Stimulated activated naive CD8-positive, alpha-beta T cell treated with anti-CD3 and anti-CD28 coated beads, Interleukin-15, Interleukin-2, amounts not matched to agents 100 ng/mL and 50 ng/mL, for 24 hours (primary cell): ENCODE measurements around the gene COX19.

Experiments used
- H3K27ac Mint-ChIP-seq: one replicate; pipeline ENCODE4 v1.8.0; 2021; ENCODE audit warnings: mild to moderate bottlenecking, mixed read lengths
- H3K27me3 Mint-ChIP-seq: one replicate; pipeline ENCODE4 v1.8.0; 2021; ENCODE audit warnings: mixed read lengths
- H3K36me3 Mint-ChIP-seq: one replicate; pipeline ENCODE4 v1.8.0; 2021; ENCODE audit warnings: low read depth, mixed read lengths
- H3K4me1 Mint-ChIP-seq: one replicate; pipeline ENCODE4 v1.8.0; 2021; ENCODE audit warnings: low read depth, mixed read lengths
- H3K4me3 Mint-ChIP-seq: one replicate; pipeline ENCODE4 v1.8.0; 2021; ENCODE audit warnings: mild to moderate bottlenecking, mixed read lengths
- H3K9me3 Mint-ChIP-seq: one replicate; pipeline ENCODE4 v1.8.0; 2021; ENCODE audit warnings: mixed read lengths

Gene COX19

DNA sequence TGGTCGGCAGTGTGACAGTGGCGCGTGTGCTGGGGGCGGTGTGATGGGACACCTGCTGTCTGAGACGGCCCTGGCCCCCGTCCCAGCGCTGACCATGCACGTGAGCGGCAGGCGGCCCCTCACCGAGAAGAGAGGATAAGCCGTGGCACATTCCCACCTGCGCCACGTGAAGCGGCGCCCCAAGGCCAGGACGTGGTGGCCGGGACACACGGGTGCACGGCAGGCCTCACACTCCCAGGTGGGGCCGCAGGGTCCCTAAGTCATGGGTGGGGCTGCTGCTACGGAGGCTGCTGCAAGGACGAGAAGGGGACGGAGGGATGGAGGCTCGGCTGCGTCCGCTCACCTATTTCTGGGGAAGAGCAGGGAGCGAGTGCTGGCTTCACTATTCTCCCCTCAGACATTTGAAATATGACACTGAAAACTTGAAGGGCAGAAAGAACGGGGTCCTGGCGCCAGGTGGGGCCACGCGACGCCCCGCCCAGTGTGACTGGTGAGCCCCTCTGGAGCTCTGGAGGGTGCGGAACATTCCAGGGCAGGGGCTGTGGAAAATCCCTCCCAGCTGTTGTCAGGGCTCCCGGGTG is 15.1 kb upstream of the COX19 start:
- Mint-ChIP-seq H3K27me3 (peaks cover 7% of the 10 kb centered on the region), H3K4me3 (no peak overlapping the region), H3K4me1 (peaks cover 6% of the 10 kb centered on the region), H3K36me3 (no peaks in the 10 kb centered on the region), H3K27ac (no peak overlapping the region), H3K9me3 (no peaks in the 10 kb centered on the region)

- H3K27me3 Mint-ChIP-seq = peaks cover 8% of the 10 kb centered on the region
- no peaks in the 10 kb centered on the region for H3K9me3 Mint-ChIP-seq
- peaks cover 6% of the 10 kb centered on the region for H3K4me1 Mint-ChIP-seq
- H3K36me3 Mint-ChIP-seq = no peaks in the 10 kb centered on the region
- H3K27ac Mint-ChIP-seq = no peak overlapping the region
- H3K4me3 Mint-ChIP-seq = no peak overlapping the region
Measured at GRCh38 chr7:988963-989529, 13.7 kb upstream of the COX19 start.

GRCh38 chr7:988426-988911 is 13.1 kb upstream of the COX19 start:
- Mint-ChIP-seq H3K9me3 (no peaks in the 10 kb centered on the region), H3K27ac (no peak overlapping the region)

GRCh38 chr7:987909-988308 is 12.6 kb upstream of the COX19 start:
- Mint-ChIP-seq H3K36me3 (no peaks in the 10 kb centered on the region), H3K9me3 (no peaks in the 10 kb centered on the region), H3K27me3 (peaks cover 8% of the 10 kb centered on the region), H3K4me3 (no peak overlapping the region), H3K27ac (no peak overlapping the region), H3K4me1 (peaks cover 2% of the 10 kb centered on the region)

More at GRCh38 chr7:988426-988911, 13.1 kb upstream of the COX19 start:
- Mint-ChIP-seq H3K4me3 (no peak overlapping the region), H3K27me3 (peaks cover 8% of the 10 kb centered on the region), H3K4me1 (peaks cover 6% of the 10 kb centered on the region), H3K36me3 (no peaks in the 10 kb centered on the region)

DNA sequence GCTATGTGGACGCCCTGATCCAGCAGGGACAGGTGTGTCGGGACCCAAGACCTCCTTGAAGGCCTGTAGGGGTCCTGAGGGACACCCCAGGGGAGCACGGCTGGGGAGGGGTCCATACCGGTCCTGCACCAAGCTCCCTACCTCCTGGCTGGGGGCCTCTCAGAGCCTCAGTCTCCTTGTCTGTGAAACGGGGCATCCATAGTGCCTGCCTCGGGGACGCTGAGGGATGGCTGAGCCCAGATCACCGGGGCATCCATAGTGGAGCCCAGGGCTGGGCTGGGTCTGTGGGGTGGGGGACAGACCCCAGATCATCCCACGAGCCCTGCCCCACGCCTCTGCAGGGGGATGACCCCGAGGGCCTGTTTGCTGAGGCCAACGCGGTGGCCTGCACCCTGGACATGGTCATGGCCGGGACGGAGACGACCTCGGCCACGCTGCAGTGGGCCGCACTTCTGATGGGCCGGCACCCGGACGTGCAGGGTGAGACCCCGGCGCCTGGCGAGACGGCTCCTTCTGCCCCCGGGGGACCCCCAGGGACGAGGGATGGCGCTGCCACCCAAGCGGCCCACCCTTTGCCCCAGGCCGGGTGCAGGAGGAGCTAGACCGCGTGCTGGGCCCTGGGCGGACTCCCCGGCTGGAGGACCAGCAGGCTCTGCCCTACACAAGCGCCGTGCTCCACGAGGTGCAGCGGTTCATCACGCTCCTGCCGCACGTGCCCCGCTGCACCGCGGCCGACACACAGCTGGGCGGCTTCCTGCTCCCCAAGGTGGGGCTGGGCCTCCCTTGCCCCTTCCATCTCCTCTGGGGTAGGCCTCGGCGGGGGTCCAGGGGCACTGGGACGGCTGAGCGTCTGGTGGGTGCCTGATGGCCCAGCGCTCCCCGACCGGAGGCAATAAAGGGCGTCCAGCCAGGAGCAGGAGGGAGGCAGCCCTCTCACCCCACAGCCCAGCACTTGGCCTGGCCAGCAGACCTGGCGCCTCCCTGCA is 11.7 kb upstream of the COX19 start:
- Mint-ChIP-seq H3K4me1 (no peaks in the 10 kb centered on the region), H3K9me3 (no peaks in the 10 kb centered on the region), H3K27ac (no peak overlapping the region), H3K27me3 (peaks cover 8% of the 10 kb centered on the region), H3K36me3 (no peaks in the 10 kb centered on the region), H3K4me3 (no peak overlapping the region)

GRCh38 chr7:985915-986741 is 10.8 kb upstream of the COX19 start:
- Mint-ChIP-seq H3K27me3 (peaks cover 8% of the 10 kb centered on the region), H3K36me3 (no peaks in the 10 kb centered on the region), H3K27ac (no peak overlapping the region), H3K9me3 (no peaks in the 10 kb centered on the region), H3K4me1 (no peaks in the 10 kb centered on the region), H3K4me3 (no peak overlapping the region)

DNA sequence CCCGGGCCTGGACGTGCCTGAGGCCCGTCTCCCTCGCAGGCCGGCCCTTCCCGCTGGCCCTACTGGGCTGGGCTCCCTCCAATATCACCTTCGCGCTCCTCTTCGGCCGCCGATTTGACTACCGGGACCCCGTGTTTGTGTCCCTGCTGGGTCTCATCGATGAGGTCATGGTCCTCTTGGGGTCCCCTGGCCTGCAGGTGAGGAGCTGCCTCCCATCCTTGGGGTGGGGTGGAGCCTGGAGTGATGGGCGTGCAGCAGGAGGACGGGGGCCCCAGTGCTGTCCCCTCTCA is 9.7 kb upstream of the COX19 start:
- peaks cover 8% of the 10 kb centered on the region for H3K27me3 Mint-ChIP-seq
- H3K36me3 Mint-ChIP-seq = no peaks in the 10 kb centered on the region
- no peak overlapping the region for H3K27ac Mint-ChIP-seq
- H3K9me3 Mint-ChIP-seq = no peaks in the 10 kb centered on the region
- no peaks in the 10 kb centered on the region for H3K4me1 Mint-ChIP-seq
- no peak overlapping the region for H3K4me3 Mint-ChIP-seq

DNA sequence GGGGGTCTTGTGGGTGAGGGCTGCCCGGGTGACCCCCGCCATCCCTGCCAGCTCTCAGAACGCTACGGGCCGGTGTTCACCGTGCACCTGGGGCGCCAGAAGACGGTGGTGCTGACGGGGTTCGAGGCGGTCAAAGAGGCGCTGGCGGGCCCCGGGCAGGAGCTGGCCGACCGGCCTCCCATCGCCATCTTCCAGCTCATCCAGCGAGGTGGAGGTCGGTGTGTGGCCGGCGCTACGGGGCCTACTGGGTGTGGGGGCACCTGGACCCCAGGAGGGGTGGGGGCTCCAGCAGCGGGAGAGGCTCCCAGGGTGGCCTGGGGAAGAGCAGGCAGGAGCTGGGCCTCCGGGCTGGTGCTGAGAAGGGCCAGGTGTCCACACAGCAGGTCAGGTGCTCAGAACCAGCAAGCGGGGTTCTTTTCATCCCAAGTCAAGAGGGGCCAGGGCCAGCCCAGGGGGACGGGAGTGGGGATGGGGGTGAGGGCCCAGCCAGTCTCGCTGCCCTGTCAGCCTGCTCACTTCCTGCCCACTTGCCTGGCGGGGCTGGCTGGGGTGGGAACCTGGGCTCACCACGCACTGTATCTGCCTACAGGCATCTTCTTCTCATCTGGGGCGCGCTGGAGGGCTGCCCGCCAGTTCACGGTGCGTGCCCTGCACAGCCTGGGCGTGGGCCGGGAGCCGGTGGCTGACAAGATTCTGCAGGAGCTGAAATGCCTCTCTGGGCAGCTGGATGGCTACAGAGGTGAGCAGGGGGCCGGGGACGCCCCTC is 9.2 kb upstream of the COX19 start:
- Mint-ChIP-seq H3K4me3 (no peak overlapping the region), H3K4me1 (no peaks in the 10 kb centered on the region), H3K9me3 (no peaks in the 10 kb centered on the region), H3K27me3 (peaks cover 8% of the 10 kb centered on the region), H3K36me3 (no peaks in the 10 kb centered on the region), H3K27ac (no peak overlapping the region)

- no peaks in the 10 kb centered on the region for H3K9me3 Mint-ChIP-seq
- H3K36me3 Mint-ChIP-seq = no peaks in the 10 kb centered on the region
- H3K27ac Mint-ChIP-seq = no peak overlapping the region
- H3K27me3 Mint-ChIP-seq = peaks cover 8% of the 10 kb centered on the region
- no peak overlapping the region for H3K4me3 Mint-ChIP-seq
- no peaks in the 10 kb centered on the region for H3K4me1 Mint-ChIP-seq
Measured at GRCh38 chr7:983616-984071, 8.3 kb upstream of the COX19 start.

GRCh38 chr7:983004-983615 is 7.8 kb upstream of the COX19 start, which contains the start of gene CYP2W1:
CYP2W1 (plus strand) TSS chr7:983181; CDS start chr7:983212, 31 bp downstream.
- Mint-ChIP-seq H3K4me1 (no peaks in the 10 kb centered on the region), H3K4me3 (no peak within 1 kb of the TSS), H3K27ac (no peak within 1 kb of the TSS), H3K9me3 (no peaks in the 10 kb centered on the region), H3K36me3 (no peaks in the 10 kb centered on the region), H3K27me3 (peaks cover 8% of the 10 kb centered on the region)

- Mint-ChIP-seq H3K4me1 (no peaks in the 10 kb centered on the region), H3K27me3 (peaks cover 8% of the 10 kb centered on the region), H3K9me3 (no peaks in the 10 kb centered on the region), H3K4me3 (no peak overlapping the region), H3K36me3 (no peaks in the 10 kb centered on the region), H3K27ac (no peak overlapping the region)
Measured at GRCh38 chr7:982511-983003, 7.2 kb upstream of the COX19 start.

DNA sequence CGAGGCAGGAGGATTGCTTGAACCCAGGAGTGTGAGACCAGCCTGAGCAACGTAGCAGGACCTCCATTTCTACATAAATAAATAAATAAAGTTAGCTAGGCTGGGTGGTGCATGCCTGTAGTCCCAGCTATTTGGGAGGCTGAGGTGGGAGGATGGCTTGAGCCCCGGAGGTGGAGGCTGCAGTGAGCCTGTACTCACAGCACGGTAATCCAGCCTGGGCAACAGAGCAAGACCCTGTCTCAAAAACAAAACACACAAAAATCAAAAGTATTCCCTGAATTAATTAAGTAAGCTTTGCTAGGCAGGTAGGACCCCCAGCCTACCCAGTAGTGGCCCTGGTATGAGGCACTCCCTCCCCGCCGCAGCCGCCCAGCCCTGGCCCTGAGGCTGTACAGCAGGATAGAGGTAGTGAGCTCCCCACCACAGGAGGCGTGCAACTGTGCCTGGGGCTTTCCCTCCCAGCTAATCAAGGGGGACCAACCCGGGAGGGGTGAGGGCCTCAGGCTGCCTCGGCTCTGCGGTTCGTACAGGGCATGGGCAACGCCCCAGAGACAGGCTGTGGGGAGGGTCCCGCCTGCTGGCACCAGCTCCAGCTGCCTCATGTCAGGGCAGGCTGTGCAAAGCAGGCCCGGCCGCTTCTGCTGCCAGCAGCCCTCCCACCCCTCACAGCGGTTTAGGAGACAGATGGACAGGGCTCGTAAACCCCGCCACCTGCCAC is 6.6 kb upstream of the COX19 start:
- H3K27me3 Mint-ChIP-seq = peaks cover 8% of the 10 kb centered on the region
- H3K9me3 Mint-ChIP-seq = no peaks in the 10 kb centered on the region
- H3K4me1 Mint-ChIP-seq = no peaks in the 10 kb centered on the region
- no peak overlapping the region for H3K27ac Mint-ChIP-seq
- H3K4me3 Mint-ChIP-seq = no peak overlapping the region
- no peaks in the 10 kb centered on the region for H3K36me3 Mint-ChIP-seq

DNA sequence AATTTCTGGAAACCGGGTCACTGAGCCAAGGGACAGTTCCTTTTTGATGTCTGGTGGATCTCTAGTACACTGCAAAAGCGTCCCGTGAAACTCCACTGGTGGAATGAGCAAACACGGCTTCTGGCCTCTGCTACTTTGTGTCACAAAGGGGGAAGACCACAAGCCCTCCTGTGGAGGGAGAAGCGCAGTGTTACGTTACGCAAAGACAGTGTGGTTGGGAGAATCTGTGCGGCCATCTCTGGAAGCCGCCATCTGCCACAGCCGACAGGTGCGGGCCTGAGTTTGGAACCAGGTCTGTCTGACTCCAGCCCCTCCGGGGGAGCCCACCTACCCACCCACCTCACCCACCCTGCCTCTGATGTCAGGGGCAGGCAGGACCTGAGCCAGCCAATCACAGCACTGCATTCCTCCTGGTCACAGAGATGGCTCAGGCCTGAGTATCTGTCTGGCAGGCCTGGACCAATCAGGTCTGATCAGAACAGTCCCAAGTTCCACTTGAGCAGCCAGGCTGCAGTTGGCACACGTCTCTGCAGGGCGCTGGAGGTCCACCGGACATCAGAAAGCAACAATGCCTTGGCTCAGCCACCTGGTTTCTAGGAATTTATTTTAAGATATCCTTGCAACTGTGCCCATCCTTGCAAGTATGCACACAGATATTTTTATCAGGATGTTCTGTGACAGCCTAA is 4.7 kb upstream of the COX19 start:
- no peaks in the 10 kb centered on the region for H3K27me3 Mint-ChIP-seq
- H3K9me3 Mint-ChIP-seq = no peaks in the 10 kb centered on the region
- H3K36me3 Mint-ChIP-seq = no peaks in the 10 kb centered on the region
- no peak overlapping the region for H3K4me3 Mint-ChIP-seq
- no peak overlapping the region for H3K27ac Mint-ChIP-seq
- H3K4me1 Mint-ChIP-seq = no peaks in the 10 kb centered on the region
